NCI-H774 (cell line): ENCODE results near the gene MFSD1.

ENCODE experiments used
- DNase-seq: peaks from one replicate; lab custom pipeline; 2025; lab: John Stamatoyannopoulos, UW

The MFSD1 gene

GRCh38 chr3:158801696-158802408 lies at the start of gene MFSD1:
TSS of gene MFSD1 (plus strand) at chr3:158802054. CDS start at chr3:158802153, 99 bp downstream.
- DNase-seq = peak; percentile 86

GRCh38 chr3:158753854-158754253 lies 48.0 kb upstream of the MFSD1 start:
- no peak for DNase-seq

GRCh38 chr3:158755421-158755820 lies 46.4 kb upstream of the MFSD1 start:
- no peak for DNase-seq

- no peak for DNase-seq
Measured at GRCh38 chr3:158761350-158761749, 40.5 kb upstream of the MFSD1 start.

- no peak for DNase-seq
Measured at GRCh38 chr3:158762701-158763100, 39.2 kb upstream of the MFSD1 start.

- DNase-seq = no peak
Measured at GRCh38 chr3:158763421-158763820, 38.4 kb upstream of the MFSD1 start.

- DNase-seq = no peak
Measured at GRCh38 chr3:158765518-158766205, 36.2 kb upstream of the MFSD1 start.

GRCh38 chr3:158766364-158766763 lies 35.5 kb upstream of the MFSD1 start:
- no peak for DNase-seq

GRCh38 chr3:158768361-158768787 lies 33.5 kb upstream of the MFSD1 start:
- DNase-seq = no peak

- no peak for DNase-seq
Measured at GRCh38 chr3:158768881-158769543, 32.8 kb upstream of the MFSD1 start.

GRCh38 chr3:158769549-158769948 lies 32.3 kb upstream of the MFSD1 start:
- no peak for DNase-seq

- DNase-seq = no peak
Measured at GRCh38 chr3:158769952-158770740, 31.7 kb upstream of the MFSD1 start.

- no peak for DNase-seq
Measured at GRCh38 chr3:158770741-158771350, 31.0 kb upstream of the MFSD1 start.

GRCh38 chr3:158771577-158771976 lies 30.3 kb upstream of the MFSD1 start:
- DNase-seq = no peak

GRCh38 chr3:158771982-158772381 lies 29.9 kb upstream of the MFSD1 start:
- DNase-seq = no peak

- no peak for DNase-seq
Measured at GRCh38 chr3:158773166-158773565, 28.7 kb upstream of the MFSD1 start.

- DNase-seq = no peak
Measured at GRCh38 chr3:158773845-158774830, 27.7 kb upstream of the MFSD1 start.

- DNase-seq = no peak
Measured at GRCh38 chr3:158774965-158775364, 26.9 kb upstream of the MFSD1 start.

- DNase-seq = no peak
Measured at GRCh38 chr3:158775426-158776410, 26.1 kb upstream of the MFSD1 start.
